ENCODE results near the gene FAM124B.
"Not testable (repeated sequence)": the region's sequence is repeated elsewhere in the genome, so short reads cannot be mapped to it uniquely, and the experiment has no call there.

Gene FAM124B

GRCh38 chr2:224400174-224400810, 1.6 kb downstream of the FAM124B start:
- no peak overlapping the region for H3K27ac ChIP-seq
- no peak overlapping the region for H3K4me3 ChIP-seq (ENCODE audit: low read depth in 1 of 2, low read length in 1 of 2)
- H3K9me3 ChIP-seq, result no peaks in the 10 kb centered on the region
- H3K27me3 ChIP-seq, result no peaks in the 10 kb centered on the region
- no peaks in the 10 kb centered on the region for H3K36me3 ChIP-seq
- peaks cover 12 to 24% of the 10 kb centered on the region in 2 experiments for H3K4me1 ChIP-seq (ENCODE audit: control insufficient read depth in 1 of 2, insufficient read depth in 1 of 2, low read depth in 1 of 2, low read length in 1 of 2)
- TF ChIP-seq CTCF (IDR thresholded peaks at IDR 0.05), result no peak

- no peaks in the 10 kb centered on the region for H3K36me3 ChIP-seq
- H3K27ac ChIP-seq, result no peak overlapping the region
- H3K9me3 ChIP-seq, result no peaks in the 10 kb centered on the region
- H3K4me1 ChIP-seq (ENCODE audit: control insufficient read depth in 1 of 2, insufficient read depth in 1 of 2, low read depth in 1 of 2, low read length in 1 of 2), result peaks cover 12 to 23% of the 10 kb centered on the region in 2 experiments
- H3K27me3 ChIP-seq, result no peaks in the 10 kb centered on the region
- TF ChIP-seq CTCF (IDR thresholded peaks at IDR 0.05), result no peak
- H3K4me3 ChIP-seq (ENCODE audit: low read depth in 1 of 2, low read length in 1 of 2), result no peak overlapping the region
These were observed 3.6 kb downstream of the FAM124B start for GRCh38 chr2:224398289-224398688.

GRCh38 chr2:224397100-224397499, 4.8 kb downstream of the FAM124B start:
- H3K9me3 ChIP-seq; H3K36me3 ChIP-seq; H3K27me3 ChIP-seq; H3K4me3 ChIP-seq (ENCODE audit: low read depth in 1 of 2, low read length in 1 of 2); H3K27ac ChIP-seq: not testable (repeated sequence)
- peaks cover 11 to 16% of the 10 kb centered on the region in 2 experiments for H3K4me1 ChIP-seq (ENCODE audit: control insufficient read depth in 1 of 2, insufficient read depth in 1 of 2, low read depth in 1 of 2, low read length in 1 of 2)

- Histone ChIP-seq H3K36me3 (no peaks in the 10 kb centered on the region), H3K4me1 (ENCODE audit: control insufficient read depth in 1 of 2, insufficient read depth in 1 of 2, low read depth in 1 of 2, low read length in 1 of 2) (peaks cover 0 to 3% of the 10 kb centered on the region in 2 experiments), H3K9me3 (no peaks in the 10 kb centered on the region), H3K4me3 (ENCODE audit: low read depth in 1 of 2, low read length in 1 of 2) (no peak overlapping the region), H3K27me3 (no peaks in the 10 kb centered on the region), H3K27ac (no peak overlapping the region)
- TF ChIP-seq CTCF (IDR thresholded peaks at IDR 0.05), result no peak
These were observed 6.1 kb downstream of the FAM124B start for GRCh38 chr2:224395620-224396390.

GRCh38 chr2:224393157-224393872, 8.6 kb downstream of the FAM124B start:
- no peaks in the 10 kb centered on the region for H3K36me3 ChIP-seq
- H3K27me3 ChIP-seq, result no peaks in the 10 kb centered on the region
- no peak overlapping the region for H3K4me3 ChIP-seq (ENCODE audit: low read depth in 1 of 2, low read length in 1 of 2)
- H3K4me1 ChIP-seq (ENCODE audit: control insufficient read depth in 1 of 2, insufficient read depth in 1 of 2, low read depth in 1 of 2, low read length in 1 of 2), result no peaks in the 10 kb centered on the region
- no peak for TF ChIP-seq CTCF (IDR thresholded peaks at IDR 0.05)
- H3K9me3 ChIP-seq, result no peaks in the 10 kb centered on the region
- no peak overlapping the region for H3K27ac ChIP-seq

- H3K27ac ChIP-seq, result no peak overlapping the region
- no peak for TF ChIP-seq CTCF (IDR thresholded peaks at IDR 0.05)
- H3K4me1 ChIP-seq (ENCODE audit: control insufficient read depth in 1 of 2, insufficient read depth in 1 of 2, low read depth in 1 of 2, low read length in 1 of 2), result no peaks in the 10 kb centered on the region
- H3K27me3 ChIP-seq, result no peaks in the 10 kb centered on the region
- H3K36me3 ChIP-seq, result no peaks in the 10 kb centered on the region
- no peak overlapping the region for H3K4me3 ChIP-seq (ENCODE audit: low read depth in 1 of 2, low read length in 1 of 2)
- no peaks in the 10 kb centered on the region for H3K9me3 ChIP-seq
These were observed 9.4 kb downstream of the FAM124B start for GRCh38 chr2:224392545-224392944.
